NK-92 treated with Interleukin-12 subunit alpha and Interleukin-12 subunit beta, amount 100 ng/mL, for 24 hours (cell line): Measurements from ENCODE around the gene TTC6.

Experiments used
- DNase-seq: peaks from one replicate; lab custom pipeline; 2025; lab: John Stamatoyannopoulos, UW

Gene TTC6

GRCh38 chr14:37623971-37624370 is 28.5 kb downstream of the TTC6 start:
- DNase-seq, result no peak

DNA sequence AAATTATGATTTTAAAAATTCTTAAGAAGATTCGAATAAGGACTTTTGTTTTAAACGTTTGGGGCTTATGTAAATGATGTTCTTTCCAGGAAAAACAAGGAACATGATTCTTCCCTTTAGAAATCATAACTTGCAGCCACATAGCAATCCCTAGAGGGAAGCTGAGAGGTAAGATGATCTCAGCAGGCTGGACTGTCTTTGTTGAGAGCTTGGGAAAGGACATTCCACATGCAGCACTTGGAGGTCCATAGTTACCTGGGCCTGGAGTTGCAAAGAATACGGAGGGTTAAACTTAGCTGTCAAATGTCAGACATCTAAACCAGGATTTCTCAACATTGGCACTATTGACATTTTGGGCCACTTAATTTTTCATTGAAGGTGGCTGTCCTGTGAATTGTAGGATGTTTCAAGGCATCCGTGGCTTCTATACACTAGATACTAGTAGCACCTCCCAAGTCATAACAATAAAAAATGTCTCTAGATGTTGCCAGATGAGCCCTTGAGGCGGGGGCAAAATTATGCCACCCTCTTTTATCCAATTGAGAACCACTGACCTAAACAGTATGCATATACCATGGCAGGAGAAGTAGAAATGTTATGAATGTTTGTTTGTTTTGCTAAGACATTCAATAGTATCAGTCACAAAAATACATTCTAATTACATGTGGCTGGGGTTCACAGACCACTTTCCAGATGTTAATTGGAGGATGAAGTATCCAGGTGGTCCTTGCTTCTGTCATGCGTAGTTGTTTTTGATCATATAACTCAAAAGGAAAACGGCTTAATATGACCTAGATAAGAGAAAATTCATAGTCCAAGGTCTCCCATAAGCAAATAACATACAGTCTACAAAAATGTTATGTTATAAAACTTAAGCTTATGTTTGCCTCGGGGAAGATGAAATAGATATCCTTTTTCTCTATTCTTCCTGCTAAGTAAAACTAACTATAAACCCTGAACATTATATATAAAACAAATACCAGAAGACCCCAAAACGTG is 30.5 kb downstream of the TTC6 start:
- no peak for DNase-seq

DNA sequence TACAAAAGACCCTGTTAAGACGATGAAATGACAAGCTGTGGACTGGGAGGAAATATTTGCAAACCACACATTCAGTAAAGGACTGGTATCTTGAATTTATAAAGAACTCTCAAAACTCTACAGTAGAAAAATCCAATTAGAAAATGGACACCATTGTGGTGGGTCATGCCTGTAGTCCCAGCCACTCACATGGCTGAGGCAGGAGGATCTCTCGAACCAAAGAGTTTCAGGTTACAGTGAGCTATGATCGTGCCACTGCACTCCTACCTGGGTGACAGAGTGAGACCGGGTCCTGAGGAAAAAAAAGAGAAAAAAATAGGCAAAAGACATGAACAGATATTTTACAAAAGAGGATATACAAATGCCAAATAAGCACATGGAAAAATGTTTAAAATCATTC is 41.9 kb downstream of the TTC6 start:
- no peak for DNase-seq

GRCh38 chr14:37638599-37638998 is 43.2 kb downstream of the TTC6 start:
- no peak for DNase-seq

DNA sequence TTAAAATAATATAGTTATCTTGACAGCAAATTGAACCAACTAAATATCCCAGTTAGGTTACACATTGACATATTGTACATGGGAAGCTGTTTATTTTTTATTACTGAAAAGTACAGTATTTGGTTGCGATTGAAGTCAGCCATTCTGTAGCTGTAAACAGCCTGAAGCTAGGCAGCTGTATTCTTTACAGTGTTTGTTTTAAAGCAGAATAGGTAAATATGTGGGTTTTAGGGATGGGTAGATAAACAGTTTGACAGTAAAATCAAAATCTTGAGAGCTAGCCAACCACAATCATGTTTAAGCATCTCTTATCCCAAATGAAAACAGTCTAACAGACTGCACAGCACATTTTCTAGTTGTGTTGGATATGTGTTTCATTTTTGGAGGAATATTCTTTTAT is 45.7 kb downstream of the TTC6 start:
- no peak for DNase-seq

GRCh38 chr14:37642125-37642524 is 46.7 kb downstream of the TTC6 start:
- DNase-seq, result no peak

- DNase-seq, result no peak
Observed at GRCh38 chr14:37643701-37644100, 48.3 kb downstream of the TTC6 start.
